Tibial nerve (tissue), 4 donors: ENCODE results near the gene CYB5B. TPM values are rescaled to one million over a fixed set of nuclear protein-coding genes. Genes with fewer than 3 reads are reported as not detected.

Source experiments
- DNase-seq, 2 donors: peaks; one replicate each; pipeline ENCODE4 v3.0.0-alpha.2; 2019; ENCODE audit warnings: low spot score in 2 of 2
- H3K27ac ChIP-seq, 4 donors: fragments of 200-600 bp; sonication (generic) in 3 of 4; one replicate each; pipeline ENCODE4 v1.5.1; 2017 to 2019; ENCODE audit warnings: mild to moderate bottlenecking in 1 of 4
- H3K27me3 ChIP-seq, 2 donors: fragments of 200-600 bp; sonication (generic) in 1 of 2; one replicate each; pipeline versions ENCODE4 v1.5.1 to v1.6.0; 2017 to 2019
- H3K36me3 ChIP-seq, 3 donors: fragments of 200-600 bp; sonication (generic); one replicate each; pipeline ENCODE4 v1.5.1; 2018 to 2019
- H3K4me1 ChIP-seq, 4 donors: fragments of 200-600 bp; sonication (generic) in 3 of 4; one replicate each; pipeline ENCODE4 v1.5.1; 2017 to 2019
- H3K4me3 ChIP-seq, 4 donors: fragments of 200-600 bp; sonication (generic) in 3 of 4; one replicate each; pipeline ENCODE4 v1.5.1; 2017 to 2019; ENCODE audit warnings: mild to moderate bottlenecking in 1 of 4, moderate library complexity in 1 of 4
- H3K9me3 ChIP-seq, 4 donors: fragments of 200-600 bp; sonication (generic) in 3 of 4; one replicate each; pipeline ENCODE4 v1.5.1; 2017 to 2019
- CTCF ChIP-seq, 5 experiments: fragments of 200-600 bp in 3 of 5; fragments of 450-650 bp in 2 of 5; sonication (generic) in 3 of 5; IDR thresholded peaks; one replicate each; pipeline ENCODE4 v1.5.1; 2016 to 2019; ENCODE audit warnings: antibody characterized with exemption in 5 of 5, mild to moderate bottlenecking in 3 of 5, moderate library complexity in 2 of 5
- EP300 ChIP-seq, 2 donors: sonication (generic); formaldehyde crosslinking; IDR thresholded peaks; one replicate each; pipeline ENCODE4 v1.6.1; 2017; ENCODE audit warnings: antibody characterized with exemption in 2 of 2, mild to moderate bottlenecking in 1 of 2
- POLR2A ChIP-seq, 2 donors: fragments of 450-650 bp; IDR thresholded peaks; one replicate each; pipeline ENCODE4 v1.6.1; 2017; ENCODE audit warnings: antibody characterized with exemption in 2 of 2, mild to moderate bottlenecking in 2 of 2, moderate library complexity in 2 of 2
- WGBS, 2 donors: methylation state at CpG; one replicate each; pipeline ENCODE4 v1.1.5; 2018; 5-methylcytosine and 5-hydroxymethylcytosine counted together
- total RNA-seq, 4 donors: library from RNA; depleted of rRNA; stranded (reverse); fragments of >200 nt; gene quantifications; one replicate each; pipeline ENCODE4 v1.1.0, GENCODE V29; 2016

CYB5B gene
- total RNA-seq, 4 donors from 2014 or later: 26.6 to 45.9 (median 30.7) TPM

- H3K36me3 ChIP-seq: no peaks in the 10 kb centered on the region
- H3K4me3 ChIP-seq: no peak overlapping the region
- WGBS, 2 donors: 48 to 54% methylated on average over 6 of the region's 6 CpGs
- H3K4me1 ChIP-seq: peaks cover 0 to 19% (median 2%) of the 10 kb centered on the region in 4 donors
- H3K9me3 ChIP-seq: no peaks in the 10 kb centered on the region
- H3K27ac ChIP-seq: no peak overlapping the region
- TF ChIP-seq POLR2A (IDR thresholded peaks at IDR 0.05) (no peak), CTCF (IDR thresholded peaks at IDR 0.05) (no peak), EP300 (IDR thresholded peaks at IDR 0.05) (no peak)
- DNase-seq: no peak
- H3K27me3 ChIP-seq: no peaks in the 10 kb centered on the region
These were observed 53.1 kb downstream of the CYB5B start for GRCh38 chr16:69477546-69477945.

GRCh38 chr16:69478685-69479084 is 54.3 kb downstream of the CYB5B start:
- TF ChIP-seq EP300 (IDR thresholded peaks at IDR 0.05) (no peak), POLR2A (IDR thresholded peaks at IDR 0.05) (no peak), CTCF (IDR thresholded peaks at IDR 0.05) (no peak)
- H3K27ac ChIP-seq: no peak overlapping the region
- H3K27me3 ChIP-seq: no peaks in the 10 kb centered on the region
- DNase-seq: no peak
- H3K4me1 ChIP-seq: peaks cover 0 to 30% (median 2%) of the 10 kb centered on the region in 4 donors
- no peak overlapping the region for H3K4me3 ChIP-seq
- H3K9me3 ChIP-seq: no peaks in the 10 kb centered on the region
- 92% methylated on average over 6 of the region's 6 CpGs for WGBS, 2 donors
- no peaks in the 10 kb centered on the region for H3K36me3 ChIP-seq

- H3K4me1 ChIP-seq: peaks cover 0 to 32% (median 2%) of the 10 kb centered on the region in 4 donors
- no peak for DNase-seq
- no peaks in the 10 kb centered on the region for H3K36me3 ChIP-seq
- no peak overlapping the region for H3K27ac ChIP-seq
- no peak for TF ChIP-seq CTCF (IDR thresholded peaks at IDR 0.05)
- TF ChIP-seq POLR2A (IDR thresholded peaks at IDR 0.05): no peak
- no peak for TF ChIP-seq EP300 (IDR thresholded peaks at IDR 0.05)
- no peaks in the 10 kb centered on the region for H3K27me3 ChIP-seq
- H3K4me3 ChIP-seq: no peak overlapping the region
- no peaks in the 10 kb centered on the region for H3K9me3 ChIP-seq
- WGBS, 2 donors: 76 to 78% methylated on average over 3 of the region's 3 CpGs
These were observed 55.4 kb downstream of the CYB5B start for GRCh38 chr16:69479775-69480174.

GRCh38 chr16:69481901-69482341 is 57.5 kb downstream of the CYB5B start:
- peak; percentile 66 to 73 for DNase-seq
- Histone ChIP-seq H3K4me1 (peaks cover 0 to 30% (median 2%) of the 10 kb centered on the region in 4 donors), H3K9me3 (no peaks in the 10 kb centered on the region), H3K27ac (peak overlapping the region; percentile 58 to 80 (median 77)), H3K27me3 (no peaks in the 10 kb centered on the region), H3K4me3 (peak overlapping the region in 1 of 4 donors; percentile 22), H3K36me3 (no peaks in the 10 kb centered on the region)
- no peak for TF ChIP-seq POLR2A (IDR thresholded peaks at IDR 0.05)
- peak in 1 of 2 donors; percentile 5 for TF ChIP-seq EP300 (IDR thresholded peaks at IDR 0.05)
- 50 to 58% methylated on average over 12 of the region's 12 CpGs for WGBS, 2 donors

- 41 to 45% methylated on average over 10 of the region's 10 CpGs for WGBS, 2 donors
- TF ChIP-seq EP300 (IDR thresholded peaks at IDR 0.05): peak in 1 of 2 donors; percentile 58
- TF ChIP-seq POLR2A (IDR thresholded peaks at IDR 0.05): no peak
- no peak for TF ChIP-seq CTCF (IDR thresholded peaks at IDR 0.05)
- DNase-seq: peak; percentile 49 to 65
These were observed 58.1 kb downstream of the CYB5B start for GRCh38 chr16:69482410-69482991.

More at GRCh38 chr16:69482410-69482991, 58.1 kb downstream of the CYB5B start:
- Histone ChIP-seq H3K9me3 (no peaks in the 10 kb centered on the region), H3K36me3 (no peaks in the 10 kb centered on the region), H3K4me3 (peak overlapping the region in 1 of 4 donors; percentile 22), H3K27me3 (no peaks in the 10 kb centered on the region), H3K27ac (peak overlapping the region; percentile 58 to 80 (median 77)), H3K4me1 (peaks cover 0 to 26% (median 2%) of the 10 kb centered on the region in 4 donors)
